Panc1 (cell line): ENCODE results near the gene TPM4. TPM values are rescaled to one million over a fixed set of nuclear protein-coding genes. Genes with fewer than 3 reads are reported as not detected.
"Not testable (repeated sequence)": the region's sequence is repeated elsewhere in the genome, so short reads cannot be mapped to it uniquely, and the experiment has no call there.

Source experiments
- ATAC-seq: fragments of 200-7000 bp; cut with Tn5 transposase; 2 replicates; pipeline ENCODE4 v1.9.1; 2020; ENCODE audit warnings: mild to moderate bottlenecking, moderate library complexity
- BruUV-seq: library from RNA; stranded (reverse); fragments of 400-500 nt; replicated peaks from 2 replicates; lab custom pipeline; 2021; lab: Mats Ljungman, UMichigan
- CTCF ChIA-PET: fragments of 300-600 bp; sonication (Branson Sonifier 250); formaldehyde crosslinking; loops from one replicate; lab custom pipeline; 2022; ENCODE audit warnings: antibody characterized with exemption; lab: Charles Lee
- POLR2A ChIA-PET: fragments of 300-600 bp; sonication (Branson Sonifier 250); formaldehyde crosslinking; loops from one replicate; lab custom pipeline; 2022; ENCODE audit warnings: antibody characterized with exemption; lab: Charles Lee
- DNase-seq: peaks from one replicate; pipeline ENCODE4 v3.0.0-alpha.2; 2010; ENCODE audit warnings: low read depth, low spot score
- H3K27ac ChIP-seq: 2 replicates; pipeline ENCODE4 v1.5.1; 2011; ENCODE audit warnings: mild to moderate bottlenecking, low read length, inconsistent platforms
- H3K27me3 ChIP-seq: fragments of 200-500 bp; sonication (Bioruptor generic); 2 replicates; pipeline ENCODE4 v1.6.0; 2014; ENCODE audit warnings: low read length, inconsistent platforms; ENCODE audit not compliant: control insufficient read depth, insufficient read depth
- H3K36me3 ChIP-seq: fragments of 200-500 bp; sonication (Bioruptor generic); 2 replicates; pipeline ENCODE4 v1.5.1; 2014; ENCODE audit warnings: inconsistent platforms, mild to moderate bottlenecking, low read length, moderate library complexity; ENCODE audit not compliant: control insufficient read depth, insufficient read depth
- H3K4me1 ChIP-seq: 2 replicates; pipeline ENCODE4 v1.5.1; 2011; ENCODE audit warnings: inconsistent platforms, mild to moderate bottlenecking, low read length, moderate library complexity; ENCODE audit not compliant: control insufficient read depth, insufficient read depth
- H3K4me3 ChIP-seq, 2 experiments: 2 replicates each; pipeline ENCODE4 v1.5.1; 2011 to 2012; ENCODE audit warnings: low read depth in 2 of 2, low read length in 2 of 2, mild to moderate bottlenecking in 2 of 2, inconsistent platforms in 1 of 2, moderate library complexity in 1 of 2
- H3K9me3 ChIP-seq: fragments of 200-500 bp; sonication (Bioruptor generic); 2 replicates; pipeline ENCODE4 v1.5.1; 2014; ENCODE audit warnings: low read depth, mild to moderate bottlenecking, inconsistent platforms, low read length, moderate library complexity; ENCODE audit not compliant: control insufficient read depth, insufficient read depth
- POLR2AphosphoS5 ChIP-seq: IDR thresholded peaks from 2 replicates; pipeline ENCODE4 v1.6.1; 2012; ENCODE audit warnings: mild to moderate bottlenecking, low read depth, low read length, moderate library complexity
- SIN3A ChIP-seq: IDR thresholded peaks from 2 replicates; pipeline ENCODE4 v1.6.1; 2012; ENCODE audit warnings: low read depth, mild to moderate bottlenecking, low read length, moderate library complexity, borderline replicate concordance; ENCODE audit not compliant: insufficient read depth
- TCF7L2 ChIP-seq: IDR thresholded peaks from 2 replicates; pipeline ENCODE4 v1.6.1; 2011; ENCODE audit warnings: mild to moderate bottlenecking, low read depth, low read length, inconsistent platforms
- in situ Hi-C: cut with HindIII; loops from 2 replicates; pipeline ENCODE4 v1.10.0; 2016; ENCODE audit warnings: low sequenced_read_pairs, low pct_unique_long_range_greater_than_20kb
- intact Hi-C: fragments of 100-400 bp; cut with micrococcal nuclease; formaldehyde crosslinking; loops from one replicate; pipeline ENCODE4 v1.10.0; 2022; ENCODE audit not compliant: unreplicated experiment
- total RNA-seq: library from RNA; stranded (reverse); gene quantifications from one replicate; pipeline ENCODE4 v1.2.1, GENCODE V29; 2021; ENCODE audit not compliant: unreplicated experiment
- TF ChIP-seq, protein P1 (sequence below): fragments of 450-650 bp; IDR thresholded peaks from 2 replicates; pipeline ENCODE4 v1.5.1; 2017; ENCODE audit warnings: mild to moderate bottlenecking
- TF ChIP-seq, protein P2 (sequence below), 2 experiments: IDR thresholded peaks; 2 replicates each; pipeline ENCODE4 v1.6.1; 2011 to 2012; ENCODE audit warnings: low read depth in 2 of 2, control low read depth in 1 of 2, low read length in 1 of 2, mild to moderate bottlenecking in 1 of 2, moderate library complexity in 1 of 2; ENCODE audit not compliant: insufficient read depth in 1 of 2

TPM4 gene
- total RNA-seq, 1 experiment from 2014 or later: 165 TPM

DNA sequence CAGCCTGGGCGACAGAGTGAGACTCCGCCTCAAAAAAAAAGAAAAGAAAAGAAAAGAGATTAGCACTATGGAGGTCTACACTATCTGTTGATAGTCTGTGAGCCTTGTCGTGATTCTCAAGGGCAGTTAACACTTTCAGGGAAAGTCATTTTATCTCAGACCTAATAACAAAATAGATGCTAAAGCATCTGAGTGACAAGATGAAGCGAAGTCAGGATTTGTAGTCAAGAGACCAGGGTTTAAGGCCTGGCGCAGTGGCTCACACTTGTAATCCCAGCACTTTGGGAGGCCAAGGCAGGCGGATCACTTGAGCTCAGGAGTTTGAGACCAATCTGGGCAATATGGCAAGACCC lies 22.1 kb downstream of the TPM4 start:
- Histone ChIP-seq H3K36me3 (peaks cover 13% of the 10 kb centered on the region), H3K27ac (no peak overlapping the region), H3K4me3 (no peak overlapping the region), H3K27me3 (no peaks in the 10 kb centered on the region), H3K9me3 (no peaks in the 10 kb centered on the region), H3K4me1 (peaks cover 3% of the 10 kb centered on the region; the same call in 1 of the 2 replicates)
- ChIA-PET CTCF (no interaction called here), POLR2A (no interaction called here)
- no TSS peak for BruUV-seq
- in situ Hi-C loops: no loop called here
- DNase-seq (no peak), ATAC-seq (no peak)
- intact Hi-C loops: no loop called here
- TF ChIP-seq SIN3A (no peak), POLR2AphosphoS5 (no peak), TCF7L2 (no peak)
- TF ChIP-seq, protein P1, sequence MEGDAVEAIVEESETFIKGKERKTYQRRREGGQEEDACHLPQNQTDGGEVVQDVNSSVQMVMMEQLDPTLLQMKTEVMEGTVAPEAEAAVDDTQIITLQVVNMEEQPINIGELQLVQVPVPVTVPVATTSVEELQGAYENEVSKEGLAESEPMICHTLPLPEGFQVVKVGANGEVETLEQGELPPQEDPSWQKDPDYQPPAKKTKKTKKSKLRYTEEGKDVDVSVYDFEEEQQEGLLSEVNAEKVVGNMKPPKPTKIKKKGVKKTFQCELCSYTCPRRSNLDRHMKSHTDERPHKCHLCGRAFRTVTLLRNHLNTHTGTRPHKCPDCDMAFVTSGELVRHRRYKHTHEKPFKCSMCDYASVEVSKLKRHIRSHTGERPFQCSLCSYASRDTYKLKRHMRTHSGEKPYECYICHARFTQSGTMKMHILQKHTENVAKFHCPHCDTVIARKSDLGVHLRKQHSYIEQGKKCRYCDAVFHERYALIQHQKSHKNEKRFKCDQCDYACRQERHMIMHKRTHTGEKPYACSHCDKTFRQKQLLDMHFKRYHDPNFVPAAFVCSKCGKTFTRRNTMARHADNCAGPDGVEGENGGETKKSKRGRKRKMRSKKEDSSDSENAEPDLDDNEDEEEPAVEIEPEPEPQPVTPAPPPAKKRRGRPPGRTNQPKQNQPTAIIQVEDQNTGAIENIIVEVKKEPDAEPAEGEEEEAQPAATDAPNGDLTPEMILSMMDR: no peak
- TF ChIP-seq, protein P2, sequence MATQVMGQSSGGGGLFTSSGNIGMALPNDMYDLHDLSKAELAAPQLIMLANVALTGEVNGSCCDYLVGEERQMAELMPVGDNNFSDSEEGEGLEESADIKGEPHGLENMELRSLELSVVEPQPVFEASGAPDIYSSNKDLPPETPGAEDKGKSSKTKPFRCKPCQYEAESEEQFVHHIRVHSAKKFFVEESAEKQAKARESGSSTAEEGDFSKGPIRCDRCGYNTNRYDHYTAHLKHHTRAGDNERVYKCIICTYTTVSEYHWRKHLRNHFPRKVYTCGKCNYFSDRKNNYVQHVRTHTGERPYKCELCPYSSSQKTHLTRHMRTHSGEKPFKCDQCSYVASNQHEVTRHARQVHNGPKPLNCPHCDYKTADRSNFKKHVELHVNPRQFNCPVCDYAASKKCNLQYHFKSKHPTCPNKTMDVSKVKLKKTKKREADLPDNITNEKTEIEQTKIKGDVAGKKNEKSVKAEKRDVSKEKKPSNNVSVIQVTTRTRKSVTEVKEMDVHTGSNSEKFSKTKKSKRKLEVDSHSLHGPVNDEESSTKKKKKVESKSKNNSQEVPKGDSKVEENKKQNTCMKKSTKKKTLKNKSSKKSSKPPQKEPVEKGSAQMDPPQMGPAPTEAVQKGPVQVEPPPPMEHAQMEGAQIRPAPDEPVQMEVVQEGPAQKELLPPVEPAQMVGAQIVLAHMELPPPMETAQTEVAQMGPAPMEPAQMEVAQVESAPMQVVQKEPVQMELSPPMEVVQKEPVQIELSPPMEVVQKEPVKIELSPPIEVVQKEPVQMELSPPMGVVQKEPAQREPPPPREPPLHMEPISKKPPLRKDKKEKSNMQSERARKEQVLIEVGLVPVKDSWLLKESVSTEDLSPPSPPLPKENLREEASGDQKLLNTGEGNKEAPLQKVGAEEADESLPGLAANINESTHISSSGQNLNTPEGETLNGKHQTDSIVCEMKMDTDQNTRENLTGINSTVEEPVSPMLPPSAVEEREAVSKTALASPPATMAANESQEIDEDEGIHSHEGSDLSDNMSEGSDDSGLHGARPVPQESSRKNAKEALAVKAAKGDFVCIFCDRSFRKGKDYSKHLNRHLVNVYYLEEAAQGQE (IDR thresholded peaks at IDR 0.05; ENCODE audit: insufficient read depth in 1 of 2, low read depth in 2 of 2, low read length in 1 of 2): no peak

DNA sequence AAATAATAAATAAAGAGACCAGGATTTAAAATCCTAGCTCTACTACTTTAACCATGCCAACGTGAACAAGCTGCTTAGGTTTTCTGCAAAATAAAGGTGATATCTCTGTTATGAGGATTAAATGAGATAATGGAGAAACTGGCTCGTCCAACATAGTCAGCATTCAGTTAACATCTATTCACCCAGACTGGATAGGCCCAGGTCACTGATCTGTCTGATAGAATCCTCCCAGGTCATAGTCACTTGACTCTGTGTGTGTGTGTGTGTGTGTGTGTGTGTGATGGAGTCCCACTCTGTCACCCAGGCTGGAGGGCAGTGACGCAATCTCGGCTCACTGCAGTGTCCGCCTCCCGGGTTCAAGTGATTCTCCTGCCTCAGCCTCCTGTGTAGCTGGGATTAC lies 22.5 kb downstream of the TPM4 start:
- Histone ChIP-seq H3K27ac (no peak overlapping the region; the same call in 1 of the 2 replicates), H3K36me3 (peaks cover 13% of the 10 kb centered on the region), H3K4me3 (no peak overlapping the region), H3K9me3 (no peaks in the 10 kb centered on the region), H3K27me3 (no peaks in the 10 kb centered on the region), H3K4me1 (peaks cover 3% of the 10 kb centered on the region; the same call in 1 of the 2 replicates)
- no TSS peak for BruUV-seq
- in situ Hi-C loops (no loop called here), intact Hi-C loops (no loop called here)
- DNase-seq (no peak), ATAC-seq (no peak)
- POLR2A ChIA-PET: no interaction called here
- CTCF ChIA-PET: no interaction called here
- TF ChIP-seq SIN3A: no peak

DNA sequence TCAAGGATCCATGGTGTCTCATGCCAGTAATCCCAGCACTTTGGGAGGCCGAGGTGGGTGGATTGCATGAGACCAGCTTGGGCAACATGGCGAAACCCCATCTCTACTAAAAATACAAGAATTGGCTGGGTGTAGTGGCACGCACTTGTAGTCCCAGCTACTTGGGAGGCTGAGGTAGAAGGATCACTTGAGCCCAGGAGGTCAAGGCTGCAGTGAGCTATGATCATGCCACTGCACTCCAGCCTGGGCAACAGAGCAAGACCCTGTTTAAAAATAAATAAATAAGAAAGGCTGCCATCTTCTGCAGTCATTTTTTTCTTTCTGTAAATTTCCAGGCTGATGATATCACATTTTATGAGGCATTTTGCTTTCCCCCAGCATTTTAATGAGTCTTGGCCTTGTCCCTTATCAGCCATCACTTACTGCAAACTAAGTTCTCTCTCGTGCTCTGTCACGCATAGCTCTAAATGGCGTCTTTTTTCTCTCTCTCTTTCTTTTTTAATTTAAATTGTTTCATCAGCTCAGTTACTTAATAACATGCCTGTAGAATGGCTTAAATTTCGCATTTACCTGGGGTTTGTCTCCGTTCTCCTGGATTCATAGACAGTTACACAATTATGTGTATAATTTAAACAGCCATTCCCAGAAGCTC lies 23.1 kb downstream of the TPM4 start:
- H3K4me3 ChIP-seq, in situ Hi-C loops, POLR2A ChIA-PET, H3K27me3 ChIP-seq, BruUV-seq, ATAC-seq, DNase-seq, H3K9me3 ChIP-seq, H3K4me1 ChIP-seq, CTCF ChIA-PET, intact Hi-C loops: not testable (repeated sequence)
- Histone ChIP-seq H3K36me3 (peaks cover 13% of the 10 kb centered on the region), H3K27ac (peak overlapping the region; percentile 54)
